MM.1S (cell line): ENCODE results near the gene LRRN4.

Source experiments
- CTCF ChIP-seq: fragments of 300-600 bp; sonication (generic); IDR thresholded peaks from 2 replicates; pipeline ENCODE4 v1.5.1; 2016; ENCODE audit warnings: antibody characterized with exemption, low read length, mixed read lengths
- EZH2 ChIP-seq: fragments of 300-600 bp; sonication (generic); optimal IDR thresholded peaks from 2 replicates; pipeline ENCODE3; 2017; ENCODE audit warnings: low read depth, mild to moderate bottlenecking, antibody characterized with exemption, low read length, mixed read lengths
- EZH2phosphoT487 ChIP-seq: fragments of 300-600 bp; sonication (generic); IDR thresholded peaks from 2 replicates; pipeline ENCODE4 v1.6.1; 2018; ENCODE audit warnings: antibody characterized with exemption, low read length

GRCh38 chr20:6061544-6061943 lies 7.7 kb upstream of the LRRN4 start:
- TF ChIP-seq CTCF (no peak), EZH2 (no peak), EZH2phosphoT487 (no peak)
